Liver (tissue), 9 donors: ENCODE results near the gene PTN. TPM values are rescaled to one million over a fixed set of nuclear protein-coding genes. Genes with fewer than 3 reads are reported as not detected.

ENCODE experiments used
- DNase-seq: peaks from one replicate; pipeline ENCODE4 v3.0.0-alpha.2; 2017; ENCODE audit warnings: low spot score
- H3K27ac ChIP-seq, 2 donors: one replicate each; pipeline ENCODE4 v1.7.0; 2013; ENCODE audit warnings: inconsistent platforms in 2 of 2, low read length in 2 of 2, control low read depth in 1 of 2, low read depth in 1 of 2, mild to moderate bottlenecking in 1 of 2
- H3K27me3 ChIP-seq, 4 donors: one replicate each; pipeline versions ENCODE4 v1.6.1 to v1.7.0; 2013; ENCODE audit warnings: low read length in 3 of 4, inconsistent platforms in 1 of 4, mild to moderate bottlenecking in 1 of 4, moderate library complexity in 1 of 4; ENCODE audit not compliant: control insufficient read depth in 4 of 4, insufficient read depth in 4 of 4
- H3K36me3 ChIP-seq, 4 donors: one replicate each; pipeline versions ENCODE4 v1.6.1 to v1.7.0; 2013; ENCODE audit warnings: low read length in 3 of 4, mild to moderate bottlenecking in 3 of 4, low read depth in 1 of 4, moderate library complexity in 1 of 4; ENCODE audit not compliant: control insufficient read depth in 4 of 4, insufficient read depth in 3 of 4
- H3K4me1 ChIP-seq, 4 donors: one replicate each; pipeline versions ENCODE4 v1.6.1 to v1.7.0; 2013; ENCODE audit warnings: low read length in 3 of 4, mild to moderate bottlenecking in 3 of 4, moderate library complexity in 1 of 4; ENCODE audit not compliant: control insufficient read depth in 4 of 4, insufficient read depth in 4 of 4
- H3K4me3 ChIP-seq, 3 donors: one replicate each; pipeline versions ENCODE4 v1.6.1 to v1.7.0; 2013; ENCODE audit warnings: low read length in 3 of 3, control low read depth in 1 of 3, low read depth in 1 of 3, mild to moderate bottlenecking in 1 of 3
- H3K9ac ChIP-seq, 2 donors: one replicate each; pipeline ENCODE4 v1.7.0; 2013; ENCODE audit warnings: low read length in 2 of 2, mild to moderate bottlenecking in 2 of 2, moderate library complexity in 2 of 2, control low read depth in 1 of 2, low read depth in 1 of 2
- H3K9me3 ChIP-seq, 4 donors: one replicate each; pipeline versions ENCODE4 v1.6.1 to v1.7.0; 2013; ENCODE audit warnings: low read length in 3 of 4; ENCODE audit not compliant: control insufficient read depth in 4 of 4
- EGR1 ChIP-seq, 2 donors: IDR thresholded peaks; 2 replicates each; pipeline ENCODE4 v1.6.1; 2016 to 2018; ENCODE audit warnings: antibody characterized with exemption in 2 of 2, low read depth in 2 of 2
- FOXA1 ChIP-seq: IDR thresholded peaks from 2 replicates; pipeline ENCODE4 v1.6.1; 2016; ENCODE audit warnings: antibody characterized with exemption
- FOXA2 ChIP-seq: IDR thresholded peaks from 2 replicates; pipeline ENCODE4 v1.6.1; 2016; ENCODE audit warnings: antibody characterized with exemption
- GABPA ChIP-seq, 2 donors: IDR thresholded peaks in 1 of 2; conservative IDR thresholded peaks in 1 of 2; 2 replicates each; pipeline ENCODE4 v1.6.1; 2016; ENCODE audit warnings: antibody characterized with exemption in 2 of 2, mild to moderate bottlenecking in 1 of 2, moderate library complexity in 1 of 2
- HNF4A ChIP-seq, 2 donors: conservative IDR thresholded peaks; 2 replicates each; pipeline ENCODE4 v1.6.1; 2016; ENCODE audit warnings: antibody characterized with exemption in 2 of 2, mild to moderate bottlenecking in 2 of 2
- HNF4G ChIP-seq: IDR thresholded peaks from 2 replicates; pipeline ENCODE4 v1.6.1; 2016; ENCODE audit warnings: antibody characterized with exemption
- JUND ChIP-seq, 2 donors: IDR thresholded peaks; 2 replicates each; pipeline ENCODE4 v1.6.1; 2016; ENCODE audit warnings: antibody characterized with exemption in 2 of 2
- NR2F2 ChIP-seq: IDR thresholded peaks from 2 replicates; pipeline ENCODE4 v1.6.1; 2016; ENCODE audit warnings: antibody characterized with exemption
- RAD21 ChIP-seq, 2 donors: IDR thresholded peaks; 2 replicates each; pipeline ENCODE4 v1.6.1; 2016; ENCODE audit warnings: antibody characterized with exemption in 2 of 2, mild to moderate bottlenecking in 2 of 2
- RXRA ChIP-seq, 2 donors: IDR thresholded peaks; 2 replicates each; pipeline ENCODE4 v1.6.1; 2017 to 2018; ENCODE audit warnings: antibody characterized with exemption in 2 of 2, mild to moderate bottlenecking in 1 of 2
- SP1 ChIP-seq: IDR thresholded peaks from 2 replicates; pipeline ENCODE4 v1.6.1; 2018; ENCODE audit warnings: antibody characterized with exemption, mild to moderate bottlenecking
- TAF1 ChIP-seq: conservative IDR thresholded peaks from 2 replicates; pipeline ENCODE4 v1.6.1; 2016; ENCODE audit warnings: antibody characterized with exemption, mild to moderate bottlenecking
- YY1 ChIP-seq: IDR thresholded peaks from 2 replicates; pipeline ENCODE4 v1.6.1; 2016; ENCODE audit warnings: antibody characterized with exemption, mild to moderate bottlenecking
- WGBS: extraction: QIAGEN DNeasy Blood & Tissue Kit; methylation state at CpG from one replicate; pipeline ENCODE4 v1.1.7; 2013; 5-methylcytosine and 5-hydroxymethylcytosine counted together
- polyA plus RNA-seq, 2 donors: library from polyadenylated mRNA; stranded (reverse) in 1 of 2; unstranded in 1 of 2; fragments of 200-250 nt in 1 of 2; fragments of >200 nt in 1 of 2; fragmentation: Nextera tagmentation in 1 of 2; extraction: Ambion mirVana in 1 of 2; gene quantifications; one replicate each; pipeline versions ENCODE4 v1.2.1 to v1.2.3, GENCODE V29; 2013 to 2015
- total RNA-seq, 2 donors: library from RNA; depleted of rRNA; stranded (reverse); fragments of >200 nt; gene quantifications; one replicate each; pipeline ENCODE4 v1.2.3, GENCODE V29; 2014
- TF ChIP-seq, protein P1 (sequence below): IDR thresholded peaks from 2 replicates; pipeline ENCODE4 v1.6.1; 2016; ENCODE audit warnings: antibody characterized with exemption
- TF ChIP-seq, protein P2 (sequence below): fragments of 150-350 bp; IDR thresholded peaks from 2 replicates; pipeline ENCODE4 v1.5.1; 2017; ENCODE audit warnings: improper control_type of control experiment, low read depth, low read length; ENCODE audit not compliant: missing input control
- TF ChIP-seq, protein P3 (sequence below): IDR thresholded peaks from 2 replicates; pipeline ENCODE4 v1.6.1; 2016; ENCODE audit warnings: antibody characterized with exemption, mild to moderate bottlenecking
- TF ChIP-seq, protein P4 (sequence below): IDR thresholded peaks from 2 replicates; pipeline ENCODE4 v1.6.1; 2016; ENCODE audit warnings: antibody characterized with exemption
- TF ChIP-seq, protein P5 (sequence below): IDR thresholded peaks from 2 replicates; pipeline ENCODE4 v1.6.1; 2016; ENCODE audit warnings: antibody characterized with exemption
- donor health status: healthy.
- donor health status: healthy.
- donor health status: healthy.
- donor health status: healthy.
- donor health status: healthy.

PTN gene
- total and polyA plus RNA-seq, 4 donors: 0.50 to 4.8 (median 1.6) TPM

DNA sequence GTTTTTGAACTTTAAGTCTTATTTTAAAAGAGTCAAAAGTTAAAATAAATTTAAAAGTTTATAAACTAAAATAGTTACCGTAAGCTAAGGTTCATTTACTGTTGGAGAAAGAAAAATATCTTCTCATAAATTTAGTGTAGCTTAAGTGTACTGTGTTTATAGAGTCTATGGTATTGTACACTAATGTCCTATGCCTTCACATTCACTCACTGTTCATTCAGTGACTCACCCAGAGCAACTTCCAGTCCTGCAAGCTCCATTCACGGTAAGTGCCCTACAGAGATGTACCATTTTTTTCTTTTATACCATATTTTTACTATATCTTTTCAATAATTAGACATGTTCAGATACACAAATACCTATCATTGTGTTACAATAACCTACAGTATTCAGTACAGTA is 97.6 kb downstream of the PTN start:
- Histone ChIP-seq H3K9me3 (no peaks in the 10 kb centered on the region), H3K27ac (no peak overlapping the region), H3K27me3 (no peaks in the 10 kb centered on the region), H3K9ac (no peak overlapping the region), H3K36me3 (no peaks in the 10 kb centered on the region), H3K4me1 (peaks cover 0 to 10% (median 6%) of the 10 kb centered on the region in 4 donors), H3K4me3 (no peak overlapping the region)
- TF ChIP-seq, protein P1, sequence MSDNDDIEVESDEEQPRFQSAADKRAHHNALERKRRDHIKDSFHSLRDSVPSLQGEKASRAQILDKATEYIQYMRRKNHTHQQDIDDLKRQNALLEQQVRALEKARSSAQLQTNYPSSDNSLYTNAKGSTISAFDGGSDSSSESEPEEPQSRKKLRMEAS: no peak
- TF ChIP-seq, protein P2, sequence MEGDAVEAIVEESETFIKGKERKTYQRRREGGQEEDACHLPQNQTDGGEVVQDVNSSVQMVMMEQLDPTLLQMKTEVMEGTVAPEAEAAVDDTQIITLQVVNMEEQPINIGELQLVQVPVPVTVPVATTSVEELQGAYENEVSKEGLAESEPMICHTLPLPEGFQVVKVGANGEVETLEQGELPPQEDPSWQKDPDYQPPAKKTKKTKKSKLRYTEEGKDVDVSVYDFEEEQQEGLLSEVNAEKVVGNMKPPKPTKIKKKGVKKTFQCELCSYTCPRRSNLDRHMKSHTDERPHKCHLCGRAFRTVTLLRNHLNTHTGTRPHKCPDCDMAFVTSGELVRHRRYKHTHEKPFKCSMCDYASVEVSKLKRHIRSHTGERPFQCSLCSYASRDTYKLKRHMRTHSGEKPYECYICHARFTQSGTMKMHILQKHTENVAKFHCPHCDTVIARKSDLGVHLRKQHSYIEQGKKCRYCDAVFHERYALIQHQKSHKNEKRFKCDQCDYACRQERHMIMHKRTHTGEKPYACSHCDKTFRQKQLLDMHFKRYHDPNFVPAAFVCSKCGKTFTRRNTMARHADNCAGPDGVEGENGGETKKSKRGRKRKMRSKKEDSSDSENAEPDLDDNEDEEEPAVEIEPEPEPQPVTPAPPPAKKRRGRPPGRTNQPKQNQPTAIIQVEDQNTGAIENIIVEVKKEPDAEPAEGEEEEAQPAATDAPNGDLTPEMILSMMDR: no peak
- TF ChIP-seq JUND (IDR thresholded peaks at IDR 0.05) (no peak), SP1 (no peak), RXRA (IDR thresholded peaks at IDR 0.05) (no peak), NR2F2 (no peak), GABPA (IDR thresholded peaks at IDR 0.05 in 1 of 2, conservative IDR thresholded peaks at IDR 0.05 in 1 of 2) (no peak), FOXA1 (no peak), EGR1 (IDR thresholded peaks at IDR 0.05; ENCODE audit: low read depth in 2 of 2) (no peak), HNF4G (no peak), TAF1 (no peak), HNF4A (conservative IDR thresholded peaks at IDR 0.05) (no peak)
- TF ChIP-seq, protein P3, sequence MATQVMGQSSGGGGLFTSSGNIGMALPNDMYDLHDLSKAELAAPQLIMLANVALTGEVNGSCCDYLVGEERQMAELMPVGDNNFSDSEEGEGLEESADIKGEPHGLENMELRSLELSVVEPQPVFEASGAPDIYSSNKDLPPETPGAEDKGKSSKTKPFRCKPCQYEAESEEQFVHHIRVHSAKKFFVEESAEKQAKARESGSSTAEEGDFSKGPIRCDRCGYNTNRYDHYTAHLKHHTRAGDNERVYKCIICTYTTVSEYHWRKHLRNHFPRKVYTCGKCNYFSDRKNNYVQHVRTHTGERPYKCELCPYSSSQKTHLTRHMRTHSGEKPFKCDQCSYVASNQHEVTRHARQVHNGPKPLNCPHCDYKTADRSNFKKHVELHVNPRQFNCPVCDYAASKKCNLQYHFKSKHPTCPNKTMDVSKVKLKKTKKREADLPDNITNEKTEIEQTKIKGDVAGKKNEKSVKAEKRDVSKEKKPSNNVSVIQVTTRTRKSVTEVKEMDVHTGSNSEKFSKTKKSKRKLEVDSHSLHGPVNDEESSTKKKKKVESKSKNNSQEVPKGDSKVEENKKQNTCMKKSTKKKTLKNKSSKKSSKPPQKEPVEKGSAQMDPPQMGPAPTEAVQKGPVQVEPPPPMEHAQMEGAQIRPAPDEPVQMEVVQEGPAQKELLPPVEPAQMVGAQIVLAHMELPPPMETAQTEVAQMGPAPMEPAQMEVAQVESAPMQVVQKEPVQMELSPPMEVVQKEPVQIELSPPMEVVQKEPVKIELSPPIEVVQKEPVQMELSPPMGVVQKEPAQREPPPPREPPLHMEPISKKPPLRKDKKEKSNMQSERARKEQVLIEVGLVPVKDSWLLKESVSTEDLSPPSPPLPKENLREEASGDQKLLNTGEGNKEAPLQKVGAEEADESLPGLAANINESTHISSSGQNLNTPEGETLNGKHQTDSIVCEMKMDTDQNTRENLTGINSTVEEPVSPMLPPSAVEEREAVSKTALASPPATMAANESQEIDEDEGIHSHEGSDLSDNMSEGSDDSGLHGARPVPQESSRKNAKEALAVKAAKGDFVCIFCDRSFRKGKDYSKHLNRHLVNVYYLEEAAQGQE: no peak
- TF ChIP-seq, protein P4, sequence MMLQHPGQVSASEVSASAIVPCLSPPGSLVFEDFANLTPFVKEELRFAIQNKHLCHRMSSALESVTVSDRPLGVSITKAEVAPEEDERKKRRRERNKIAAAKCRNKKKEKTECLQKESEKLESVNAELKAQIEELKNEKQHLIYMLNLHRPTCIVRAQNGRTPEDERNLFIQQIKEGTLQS: no peak
- TF ChIP-seq, protein P5, sequence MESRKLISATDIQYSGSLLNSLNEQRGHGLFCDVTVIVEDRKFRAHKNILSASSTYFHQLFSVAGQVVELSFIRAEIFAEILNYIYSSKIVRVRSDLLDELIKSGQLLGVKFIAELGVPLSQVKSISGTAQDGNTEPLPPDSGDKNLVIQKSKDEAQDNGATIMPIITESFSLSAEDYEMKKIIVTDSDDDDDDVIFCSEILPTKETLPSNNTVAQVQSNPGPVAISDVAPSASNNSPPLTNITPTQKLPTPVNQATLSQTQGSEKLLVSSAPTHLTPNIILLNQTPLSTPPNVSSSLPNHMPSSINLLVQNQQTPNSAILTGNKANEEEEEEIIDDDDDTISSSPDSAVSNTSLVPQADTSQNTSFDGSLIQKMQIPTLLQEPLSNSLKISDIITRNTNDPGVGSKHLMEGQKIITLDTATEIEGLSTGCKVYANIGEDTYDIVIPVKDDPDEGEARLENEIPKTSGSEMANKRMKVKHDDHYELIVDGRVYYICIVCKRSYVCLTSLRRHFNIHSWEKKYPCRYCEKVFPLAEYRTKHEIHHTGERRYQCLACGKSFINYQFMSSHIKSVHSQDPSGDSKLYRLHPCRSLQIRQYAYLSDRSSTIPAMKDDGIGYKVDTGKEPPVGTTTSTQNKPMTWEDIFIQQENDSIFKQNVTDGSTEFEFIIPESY: no peak
- 95% methylated on average over 2 of the region's 2 CpGs for WGBS
- no peak for DNase-seq

DNA sequence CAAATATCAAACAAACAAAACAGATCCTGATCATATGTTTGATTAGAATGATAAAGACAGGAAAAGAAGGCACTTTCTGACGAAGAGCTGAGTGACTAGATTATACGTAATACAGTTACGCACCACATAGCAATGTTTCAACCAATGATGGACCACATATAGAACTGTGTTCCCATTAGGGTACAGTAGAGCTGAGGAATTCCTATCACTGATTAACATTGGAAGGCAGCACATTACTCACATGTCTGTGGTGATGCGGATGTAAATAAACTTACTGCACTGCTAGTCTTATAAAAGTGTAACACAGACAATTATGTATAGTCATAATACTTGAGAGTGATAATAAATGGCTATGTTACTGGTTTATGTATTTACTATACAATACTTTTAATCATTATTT is 98.3 kb downstream of the PTN start:
- H3K27me3 ChIP-seq: no peaks in the 10 kb centered on the region
- no peak overlapping the region for H3K27ac ChIP-seq
- no peak for DNase-seq
- WGBS: 92% methylated on average over 4 of the region's 4 CpGs
- no peaks in the 10 kb centered on the region for H3K9me3 ChIP-seq
- H3K4me3 ChIP-seq: no peak overlapping the region
- H3K36me3 ChIP-seq: no peaks in the 10 kb centered on the region
- H3K4me1 ChIP-seq: peaks cover 0 to 10% (median 6%) of the 10 kb centered on the region in 4 donors
- no peak overlapping the region for H3K9ac ChIP-seq
- no peak for TF ChIP-seq SP1
- TF ChIP-seq, protein P2: no peak
- TF ChIP-seq HNF4G: no peak
- no peak for TF ChIP-seq YY1
- no peak for TF ChIP-seq GABPA (IDR thresholded peaks at IDR 0.05 in 1 of 2, conservative IDR thresholded peaks at IDR 0.05 in 1 of 2)
- TF ChIP-seq EGR1 (IDR thresholded peaks at IDR 0.05; ENCODE audit: low read depth in 2 of 2): no peak
- TF ChIP-seq JUND (IDR thresholded peaks at IDR 0.05): no peak
- TF ChIP-seq, protein P3: no peak
- no peak for TF ChIP-seq FOXA2
- TF ChIP-seq, protein P1: no peak
- no peak for TF ChIP-seq RAD21 (IDR thresholded peaks at IDR 0.05)
